HG02759 (cell line): Measurements from ENCODE around the gene SLC26A6.

Experiments used
- ATAC-seq: cut with Tn5 transposase; IDR thresholded peaks from one replicate; pipeline ENCODE4 v1.9.1; 2021; ENCODE audit warnings: mild to moderate bottlenecking, moderate library complexity; ENCODE audit not compliant: unreplicated experiment

SLC26A6 gene

GRCh38 chr3:48634661-48635221 is 520 bp downstream of the SLC26A6 start:
- ATAC-seq, result peak; percentile 22

DNA sequence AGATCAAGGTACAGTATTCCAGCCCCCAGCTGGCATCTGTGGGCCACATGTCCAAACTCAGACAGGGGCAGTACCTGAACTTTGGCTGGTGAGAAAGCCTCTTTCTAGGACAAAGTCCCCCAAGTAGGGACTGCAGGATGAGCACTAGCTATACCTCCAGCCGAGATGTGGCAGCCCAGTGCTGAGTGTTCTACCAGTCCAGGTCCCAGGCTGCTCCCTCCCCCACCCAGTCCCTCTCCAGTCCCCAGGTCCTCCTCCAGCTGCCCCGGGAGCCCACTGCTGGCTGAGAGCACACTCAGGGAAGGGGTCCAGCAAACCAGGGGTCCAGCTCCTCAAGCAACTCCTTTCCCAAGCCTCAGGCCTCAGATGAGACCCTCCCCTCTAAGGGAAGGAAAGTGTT is 1.5 kb downstream of the SLC26A6 start:
- ATAC-seq, result no peak

GRCh38 chr3:48633256-48633655 is 2.0 kb downstream of the SLC26A6 start:
- no peak for ATAC-seq

DNA sequence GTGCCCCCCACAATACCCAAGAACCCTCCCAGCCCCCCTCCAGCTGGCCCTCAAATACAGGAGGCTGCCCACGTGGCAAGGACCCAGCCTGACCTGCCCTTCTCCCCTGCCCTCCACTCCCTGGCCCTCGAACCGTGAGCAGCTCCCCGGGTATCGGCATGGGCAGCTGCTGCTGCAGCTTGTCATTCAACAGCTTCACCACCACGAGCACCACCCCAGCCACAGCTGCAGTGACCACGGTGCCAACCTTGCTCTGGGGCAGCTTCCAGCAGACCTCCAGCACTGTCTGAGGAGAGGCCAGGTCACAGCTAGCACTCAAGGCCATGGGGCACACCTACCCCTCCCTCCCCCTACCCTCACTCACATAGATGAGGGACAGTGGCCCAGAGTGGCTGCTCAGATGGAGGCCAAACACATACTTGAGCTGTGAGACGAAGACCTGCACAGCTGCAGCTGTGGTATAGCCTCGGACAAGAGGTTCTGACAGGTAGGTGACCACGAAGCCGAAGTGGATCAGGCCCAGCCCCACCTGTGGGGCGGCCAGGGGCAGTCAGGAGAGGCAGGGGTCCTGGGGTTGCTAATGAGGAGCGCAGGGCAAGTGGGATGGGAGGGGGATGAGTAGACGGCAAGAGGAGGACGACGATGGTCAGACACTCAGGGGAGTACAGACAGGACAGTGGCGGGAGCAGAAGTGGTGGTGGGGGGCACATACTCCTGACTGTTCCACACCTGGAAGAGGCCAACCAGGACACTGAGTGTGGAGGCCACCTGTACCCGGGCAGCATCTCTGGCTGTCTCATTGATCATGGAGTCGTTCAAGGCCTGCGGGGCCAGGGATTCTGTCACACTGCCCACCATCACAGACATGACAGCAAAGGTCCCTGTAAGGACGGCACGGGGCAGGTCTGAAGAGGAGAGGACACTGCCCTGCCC is 3.5 kb downstream of the SLC26A6 start:
- ATAC-seq, result no peak

- ATAC-seq, result no peak
These were observed 4.4 kb downstream of the SLC26A6 start for GRCh38 chr3:48630833-48631232.

DNA sequence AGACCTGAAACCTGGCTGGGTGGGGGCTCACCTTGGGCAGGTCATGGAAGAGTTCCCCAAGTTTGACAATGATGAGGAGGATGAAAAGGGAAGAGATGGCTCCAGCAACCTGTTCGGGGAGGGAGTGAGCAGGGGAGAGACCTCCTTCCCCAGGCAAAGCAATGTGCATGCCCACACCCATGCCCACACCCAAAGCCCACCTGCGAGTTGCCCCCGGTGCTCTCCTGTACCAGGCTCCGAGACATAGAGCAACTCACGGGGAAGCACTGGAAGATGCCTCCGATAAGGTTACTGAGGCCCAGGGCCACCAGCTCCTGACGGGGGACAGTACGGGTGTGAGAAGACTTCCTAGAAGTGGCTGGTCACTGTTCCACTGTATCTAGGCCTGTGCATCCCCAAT is 4.9 kb downstream of the SLC26A6 start:
- no peak for ATAC-seq

DNA sequence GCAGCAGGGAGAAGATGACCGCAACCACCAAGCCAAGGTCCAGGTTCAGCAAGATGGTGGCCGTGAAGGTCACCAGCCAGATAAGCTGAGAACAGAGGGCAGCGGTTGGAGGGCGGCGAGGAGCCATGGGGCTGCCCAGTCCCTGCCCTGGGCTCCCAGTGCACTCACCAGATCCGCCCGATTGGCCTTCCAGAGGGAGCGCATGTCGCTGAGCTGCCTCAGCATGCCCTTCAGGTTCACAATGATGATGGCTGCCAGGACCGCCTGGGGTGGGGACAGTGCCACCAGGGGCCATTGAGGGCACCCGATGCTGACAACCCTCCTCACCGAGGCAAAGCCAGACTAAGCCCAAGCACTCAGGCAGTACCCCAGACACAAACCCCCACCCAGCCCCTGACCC is 5.4 kb downstream of the SLC26A6 start:
- no peak for ATAC-seq

DNA sequence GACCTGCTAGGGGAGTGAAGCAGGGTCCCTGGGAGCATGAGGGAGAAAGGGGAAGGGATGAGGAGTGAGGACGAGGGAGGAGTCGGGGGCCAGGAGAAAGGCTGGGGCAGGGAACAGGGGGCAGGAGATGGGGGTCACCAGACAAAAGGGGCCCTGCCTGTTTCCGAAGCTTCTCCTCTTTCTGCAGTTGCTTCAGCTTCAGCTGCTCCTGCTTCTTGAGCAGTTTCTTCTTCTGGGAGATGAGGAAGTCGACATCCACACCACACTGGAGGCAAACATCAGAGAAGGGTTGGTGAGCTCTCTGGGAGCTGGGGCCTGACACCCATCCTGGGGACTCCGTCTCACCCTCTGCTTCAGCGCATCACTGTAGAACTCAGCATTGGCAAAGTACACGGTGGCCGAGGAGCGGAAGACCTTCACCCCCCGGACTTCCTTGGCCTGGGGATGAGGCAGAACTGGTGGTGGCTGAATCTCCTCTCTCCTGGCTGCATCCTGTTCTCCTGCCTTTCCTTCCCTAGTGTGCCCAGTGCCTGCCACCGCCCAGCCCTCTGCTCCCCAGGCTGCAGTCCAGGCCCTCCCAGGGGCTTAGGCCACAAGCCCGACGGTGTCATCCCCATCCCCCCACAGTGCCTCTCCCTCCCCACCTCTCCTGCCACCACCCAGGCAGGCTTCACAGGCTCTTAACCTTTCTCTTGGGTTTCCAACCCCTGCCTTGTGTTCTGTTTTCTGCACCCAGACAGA is 6.8 kb downstream of the SLC26A6 start:
- no peak for ATAC-seq

DNA sequence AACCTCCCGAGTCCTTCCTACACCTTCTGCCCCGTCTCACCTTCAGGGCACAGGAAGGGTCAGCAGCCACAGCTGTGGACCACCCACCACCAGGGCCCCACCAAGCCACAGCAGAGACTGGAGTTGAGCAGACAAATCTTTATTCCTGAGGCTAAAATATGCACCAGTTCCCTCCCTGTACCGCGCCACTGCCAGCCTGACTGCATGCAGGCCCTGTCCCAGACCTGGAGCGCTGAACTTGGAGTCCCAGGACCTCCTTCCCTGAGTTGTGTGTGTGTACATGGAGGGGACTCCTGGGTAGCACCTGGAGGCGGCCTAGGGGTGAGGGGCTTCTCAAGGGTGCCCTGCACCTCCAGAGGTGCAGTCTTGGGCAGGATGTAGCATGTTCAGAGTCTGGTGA is 9.7 kb downstream of the SLC26A6 start:
- ATAC-seq, result no peak

- no peak for ATAC-seq
These were observed 10.5 kb downstream of the SLC26A6 start for GRCh38 chr3:48624767-48625166.

- ATAC-seq, result no peak
These were observed 11.3 kb downstream of the SLC26A6 start for GRCh38 chr3:48623851-48624547.

- ATAC-seq, result no peak
These were observed 13.8 kb downstream of the SLC26A6 start, which contains the start of gene TMEM89 for GRCh38 chr3:48621461-48621869. TSS of gene TMEM89 (minus strand) at chr3:48621769. CDS start at chr3:48621756, 13 bp downstream.

GRCh38 chr3:48619541-48620524 is 15.4 kb downstream of the SLC26A6 start:
- no peak for ATAC-seq

DNA sequence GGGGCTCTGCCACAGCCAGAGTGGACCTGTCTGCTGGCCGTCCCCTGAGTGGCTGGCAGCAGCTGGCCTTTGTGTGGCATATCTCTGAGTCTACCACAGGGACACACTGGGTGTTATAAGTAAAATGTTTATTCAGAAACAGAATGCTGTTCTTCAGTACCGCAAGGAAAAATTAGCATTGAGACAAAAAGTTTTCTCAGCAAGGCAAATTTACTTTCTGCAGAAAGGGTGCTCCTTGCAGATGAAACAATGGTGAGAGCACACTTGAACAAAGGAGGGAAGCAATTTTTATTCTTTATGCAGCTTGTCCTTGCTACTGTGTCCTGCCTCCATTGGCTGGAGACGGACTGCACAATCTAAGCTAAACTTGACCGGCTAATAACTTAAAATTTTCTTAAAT is 17.7 kb downstream of the SLC26A6 start:
- ATAC-seq, result no peak

DNA sequence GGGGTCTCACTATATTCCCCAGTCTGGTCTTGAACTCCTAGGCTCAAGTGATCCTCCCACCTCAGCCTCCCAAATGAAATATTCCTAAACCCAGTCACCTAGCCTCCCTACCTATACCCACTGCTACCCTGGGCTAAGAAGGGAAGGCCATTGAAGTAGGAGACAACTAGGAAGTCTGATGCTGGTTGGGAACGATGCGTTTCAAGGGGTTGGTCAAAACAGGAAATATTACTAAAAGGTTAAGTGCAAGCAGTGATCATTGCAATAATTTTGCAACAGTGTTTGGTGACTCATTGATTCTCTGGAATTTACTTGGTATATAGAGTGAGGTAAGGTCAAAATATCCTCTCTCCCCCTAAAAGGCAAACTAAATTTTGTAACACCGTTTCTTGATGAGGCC is 21.2 kb downstream of the SLC26A6 start:
- no peak for ATAC-seq

- ATAC-seq, result no peak
These were observed 23.0 kb downstream of the SLC26A6 start for GRCh38 chr3:48612309-48612708.

GRCh38 chr3:48609088-48610005 is 25.9 kb downstream of the SLC26A6 start, which contains the start of gene UQCRC1:
TSS of gene UQCRC1 (minus strand) at chr3:48609646. CDS start at chr3:48609620, 26 bp downstream.
- ATAC-seq, result peak; percentile 99

- ATAC-seq, result no peak
These were observed 27.7 kb downstream of the SLC26A6 start for GRCh38 chr3:48607519-48607918.

- no peak for ATAC-seq
These were observed 33.7 kb downstream of the SLC26A6 start for GRCh38 chr3:48601622-48601994.
